GM19240 (cell line): ENCODE results near the gene FOXP1.

Experiments used
- DNase-seq: peaks from one replicate; pipeline ENCODE4 v3.0.0; 2011; ENCODE audit warnings: low spot score; ENCODE audit not compliant: insufficient read length

FOXP1 gene

GRCh38 chr3:71066356-71066755 is 517.2 kb downstream of the FOXP1 start:
- DNase-seq, result no peak

- DNase-seq, result no peak
Measured at GRCh38 chr3:71065764-71066013, 517.8 kb downstream of the FOXP1 start.

GRCh38 chr3:71064956-71065763 is 518.4 kb downstream of the FOXP1 start:
- no peak for DNase-seq

- DNase-seq, result no peak
Measured at GRCh38 chr3:71064291-71064955, 519.1 kb downstream of the FOXP1 start.

- DNase-seq, result no peak
Measured at GRCh38 chr3:71063773-71064290, 519.7 kb downstream of the FOXP1 start.

GRCh38 chr3:71062952-71063772 is 520.4 kb downstream of the FOXP1 start:
- DNase-seq, result no peak

GRCh38 chr3:71062037-71062932 is 521.2 kb downstream of the FOXP1 start:
- no peak for DNase-seq

GRCh38 chr3:71061581-71061980 is 521.9 kb downstream of the FOXP1 start:
- no peak for DNase-seq

GRCh38 chr3:71061037-71061436 is 522.5 kb downstream of the FOXP1 start:
- DNase-seq, result no peak

- DNase-seq, result no peak
Measured at GRCh38 chr3:71060536-71060935, 523.0 kb downstream of the FOXP1 start.

GRCh38 chr3:71057526-71057894 is 526.0 kb downstream of the FOXP1 start:
- DNase-seq, result no peak

- DNase-seq, result no peak
Measured at GRCh38 chr3:71056327-71056726, 527.2 kb downstream of the FOXP1 start.

GRCh38 chr3:71055257-71056001 is 528.1 kb downstream of the FOXP1 start:
- DNase-seq, result no peak

- DNase-seq, result no peak
Measured at GRCh38 chr3:71054312-71054711, 529.2 kb downstream of the FOXP1 start.

GRCh38 chr3:71053495-71053894 is 530.0 kb downstream of the FOXP1 start:
- DNase-seq, result no peak

GRCh38 chr3:71052716-71053115 is 530.8 kb downstream of the FOXP1 start:
- DNase-seq, result no peak

GRCh38 chr3:71051893-71052687 is 531.4 kb downstream of the FOXP1 start:
- no peak for DNase-seq

GRCh38 chr3:71051259-71051595 is 532.3 kb downstream of the FOXP1 start:
- DNase-seq, result no peak

- no peak for DNase-seq
Measured at GRCh38 chr3:71050538-71051258, 532.8 kb downstream of the FOXP1 start.
